ENCODE results near the gene SEMA6D. TPM values are rescaled to one million over a fixed set of nuclear protein-coding genes. Genes with fewer than 3 reads are reported as not detected.

SEMA6D gene
- total RNA-seq, 1 experiment from 2014 or later, result 15.8 TPM

DNA sequence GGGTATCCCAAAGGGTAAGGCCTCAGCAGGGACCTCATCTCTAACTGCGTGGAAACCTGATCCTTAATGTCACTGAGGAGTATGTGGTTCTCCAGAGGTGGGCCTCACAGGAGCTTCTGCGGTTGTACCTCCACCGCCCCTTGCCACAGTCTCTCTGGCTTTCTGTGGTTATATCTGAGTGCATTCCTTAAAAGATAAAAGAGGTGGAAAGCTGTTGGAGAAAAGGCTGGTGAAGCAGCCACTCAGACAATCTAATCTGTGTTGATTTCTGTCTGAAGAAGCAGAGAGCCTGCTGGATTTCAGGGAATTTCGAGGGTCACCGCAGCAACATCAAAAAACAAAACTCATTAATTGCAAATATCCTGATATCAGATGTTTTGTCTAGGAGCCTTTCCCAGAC lies 51.4 kb downstream of the SEMA6D start:
- H2BK12ac ChIP-seq (ENCODE audit: insufficient read length, low read depth, low read length), result no peak overlapping the region
- no peaks in the 10 kb centered on the region for H3K23me2 ChIP-seq (ENCODE audit: insufficient read length, low read depth, low read length, poor library complexity, severe bottlenecking)
- Mint-ChIP-seq H3K9me3 (peaks cover 2 to 3% of the 10 kb centered on the region in 2 experiments; a peak in 2 of 5 replicates), H3K36me3 (ENCODE audit: insufficient read depth in 1 of 3, low read depth in 3 of 3) (peaks cover 19 to 87% (median 69%) of the 10 kb centered on the region in 3 experiments), H3K4me3 (no peak overlapping the region), H3K4me1 (peaks cover 26 to 28% of the 10 kb centered on the region in 2 experiments), H3K27me3 (ENCODE audit: low read depth) (no peaks in the 10 kb centered on the region), H3K27ac (no peak overlapping the region)
- no peak overlapping the region for H2BK5ac ChIP-seq (ENCODE audit: insufficient read length, low read length)
- no peaks in the 10 kb centered on the region for H3K79me1 ChIP-seq (ENCODE audit: insufficient read depth, low read depth, low read length, poor library complexity, severe bottlenecking)
- H3K9me3 ChIP-seq (ENCODE audit: control insufficient read depth, low read depth, low read length), result no peaks in the 10 kb centered on the region
- no peak overlapping the region for H3K4ac ChIP-seq (ENCODE audit: low read depth, low read length)
- 0 out of 2 replicates have a peak, but pooled peaks cover 2% of the 10 kb centered on the region for H3K27me3 ChIP-seq (ENCODE audit: insufficient read depth, low read length)
- H3K9ac ChIP-seq (ENCODE audit: extremely low read depth, insufficient read length, low read length), result no peak overlapping the region
- no peak overlapping the region for H2AK5ac ChIP-seq (ENCODE audit: insufficient read length, low read length)
- no peak overlapping the region for H3K18ac ChIP-seq (ENCODE audit: insufficient read length, low read depth, low read length)
- DNase-seq, result no peak
- H3K23ac ChIP-seq (ENCODE audit: insufficient read length, low read depth, low read length), result no peak overlapping the region
- H4K91ac ChIP-seq (ENCODE audit: insufficient read length, low read depth, low read length), result no peak overlapping the region
- H2AFZ ChIP-seq (ENCODE audit: low read length), result no peak overlapping the region
- H2BK20ac ChIP-seq (ENCODE audit: low read depth, low read length, poor library complexity, severe bottlenecking), result no peak overlapping the region
- no peak overlapping the region for H3T11ph ChIP-seq (ENCODE audit: low read length)
- no peak overlapping the region for H3K56ac ChIP-seq (ENCODE audit: insufficient read length, low read depth, low read length)
- H3K14ac ChIP-seq (ENCODE audit: insufficient read depth, low read length), result no peak overlapping the region
- no peaks in the 10 kb centered on the region for H3K79me2 ChIP-seq (ENCODE audit: insufficient read depth, low read length)
- H2BK120ac ChIP-seq (ENCODE audit: low read depth, low read length, poor library complexity, severe bottlenecking), result no peak overlapping the region
- TF ChIP-seq, protein P1, sequence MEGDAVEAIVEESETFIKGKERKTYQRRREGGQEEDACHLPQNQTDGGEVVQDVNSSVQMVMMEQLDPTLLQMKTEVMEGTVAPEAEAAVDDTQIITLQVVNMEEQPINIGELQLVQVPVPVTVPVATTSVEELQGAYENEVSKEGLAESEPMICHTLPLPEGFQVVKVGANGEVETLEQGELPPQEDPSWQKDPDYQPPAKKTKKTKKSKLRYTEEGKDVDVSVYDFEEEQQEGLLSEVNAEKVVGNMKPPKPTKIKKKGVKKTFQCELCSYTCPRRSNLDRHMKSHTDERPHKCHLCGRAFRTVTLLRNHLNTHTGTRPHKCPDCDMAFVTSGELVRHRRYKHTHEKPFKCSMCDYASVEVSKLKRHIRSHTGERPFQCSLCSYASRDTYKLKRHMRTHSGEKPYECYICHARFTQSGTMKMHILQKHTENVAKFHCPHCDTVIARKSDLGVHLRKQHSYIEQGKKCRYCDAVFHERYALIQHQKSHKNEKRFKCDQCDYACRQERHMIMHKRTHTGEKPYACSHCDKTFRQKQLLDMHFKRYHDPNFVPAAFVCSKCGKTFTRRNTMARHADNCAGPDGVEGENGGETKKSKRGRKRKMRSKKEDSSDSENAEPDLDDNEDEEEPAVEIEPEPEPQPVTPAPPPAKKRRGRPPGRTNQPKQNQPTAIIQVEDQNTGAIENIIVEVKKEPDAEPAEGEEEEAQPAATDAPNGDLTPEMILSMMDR (conservative IDR thresholded peaks at IDR 0.05), result no peak
- H3K4me1 ChIP-seq (ENCODE audit: insufficient read depth, low read length), result no peaks in the 10 kb centered on the region
- WGBS (ENCODE audit: extremely low coverage, insufficient read length, low lambda C conversion rate), result no CpG with 5 or more reads among the region's 5 CpGs
- H3K27ac ChIP-seq (ENCODE audit: insufficient read length, low read depth, low read length), result no peak overlapping the region
- no peak overlapping the region for H2BK15ac ChIP-seq (ENCODE audit: low read depth, low read length)
- no peak overlapping the region for H3K4me2 ChIP-seq (ENCODE audit: insufficient read depth, insufficient read length, low read length)
- H4K8ac ChIP-seq (replicated peaks; ENCODE audit: insufficient read length, low read depth, low read length), result no peak overlapping the region
- no peak overlapping the region for H4K5ac ChIP-seq (ENCODE audit: insufficient read length, low read depth, low read length)
- H4K20me1 ChIP-seq (ENCODE audit: control insufficient read depth, insufficient read depth, insufficient read length), result no peaks in the 10 kb centered on the region

Measured in H9 (cell line).